ENCODE measurements around the gene SGCA. TPM values are rescaled to one million over a fixed set of nuclear protein-coding genes. Genes with fewer than 3 reads are reported as not detected.

The SGCA gene
- total RNA-seq, 2 experiments from 2014 or later: 0.57 to 1.1 TPM

GRCh38 chr17:50221864-50222545 is 56.2 kb downstream of the SGCA start:
- no TSS peak for BruUV-seq (replicated peaks)
- Histone ChIP-seq H3K4me1 (ENCODE audit: insufficient read depth, low read length, poor library complexity, severe bottlenecking) (no peaks in the 10 kb centered on the region), H3K27ac (ENCODE audit: low read depth, low read length, poor library complexity, severe bottlenecking) (no peak overlapping the region), H3K36me3 (ENCODE audit: insufficient read depth, low read length) (no peaks in the 10 kb centered on the region), H3K4me3 (ENCODE audit: low read depth, low read length, poor library complexity, severe bottlenecking) (no peak overlapping the region), H3K9me2 (ENCODE audit: insufficient read depth, low read length) (no peaks in the 10 kb centered on the region), H3K9me3 (ENCODE audit: low read length) (no peaks in the 10 kb centered on the region), H3K4me2 (ENCODE audit: low read length) (no peak overlapping the region), H2AFZ (ENCODE audit: low read length) (no peak overlapping the region), H4K20me1 (ENCODE audit: insufficient read depth, low read length) (no peaks in the 10 kb centered on the region), H3K79me2 (ENCODE audit: insufficient read depth, low read depth, low read length) (no peaks in the 10 kb centered on the region)
- ChIA-PET CTCF (ENCODE audit: unreplicated experiment) (interaction anchor here (0.6 kb wide), 1 partner anchor 145 kb away, joined by 4 read pairs; no protein-coding TSS in a partner anchor), POLR2A (no interaction called here)
- TF ChIP-seq EZH2phosphoT487 (IDR thresholded peaks at IDR 0.05; ENCODE audit: borderline replicate concordance, low read depth, low read length) (no peak), CTCF (conservative IDR thresholded peaks at IDR 0.05; ENCODE audit: low read length) (no peak)
- DNase-seq (ENCODE audit: low spot score): no peak
- intact Hi-C loops (cut with micrococcal nuclease; ENCODE audit: unreplicated experiment): no loop called here

GRCh38 chr17:50222922-50223321 is 57.1 kb downstream of the SGCA start:
- H3K27ac ChIP-seq (ENCODE audit: low read depth, low read length, poor library complexity, severe bottlenecking): no peak overlapping the region
- intact Hi-C loops (cut with micrococcal nuclease; ENCODE audit: unreplicated experiment): no loop called here
- H3K79me2 ChIP-seq (ENCODE audit: insufficient read depth, low read depth, low read length): no peaks in the 10 kb centered on the region
- no peak overlapping the region for H2AFZ ChIP-seq (ENCODE audit: low read length)
- H4K20me1 ChIP-seq (ENCODE audit: insufficient read depth, low read length): no peaks in the 10 kb centered on the region
- H3K4me1 ChIP-seq (ENCODE audit: insufficient read depth, low read length, poor library complexity, severe bottlenecking): no peaks in the 10 kb centered on the region
- H3K9me3 ChIP-seq (ENCODE audit: low read length): no peaks in the 10 kb centered on the region
- ChIA-PET CTCF (ENCODE audit: unreplicated experiment) (no interaction called here), POLR2A (no interaction called here)
- no TSS peak for BruUV-seq (replicated peaks)
- no peak overlapping the region for H3K4me3 ChIP-seq (ENCODE audit: low read depth, low read length, poor library complexity, severe bottlenecking)
- DNase-seq (ENCODE audit: low spot score): no peak
- no peak overlapping the region for H3K4me2 ChIP-seq (ENCODE audit: low read length)
- no peaks in the 10 kb centered on the region for H3K9me2 ChIP-seq (ENCODE audit: insufficient read depth, low read length)
- TF ChIP-seq CTCF (conservative IDR thresholded peaks at IDR 0.05; ENCODE audit: low read length) (no peak), EZH2phosphoT487 (IDR thresholded peaks at IDR 0.05; ENCODE audit: borderline replicate concordance, low read depth, low read length) (no peak)
- H3K36me3 ChIP-seq (ENCODE audit: insufficient read depth, low read length): no peaks in the 10 kb centered on the region

Other genes with a start within 250 kb of the SGCA start
- 0.28 and 0.47 TPM in 2 replicates for gene DLX4, start 196.8 kb upstream of the SGCA start, total RNA-seq (2014; rRNA removed; shearing (Covaris generic))
- gene DLX4, start 196.8 kb upstream of the SGCA start, total RNA-seq (2022): 0.27 and 1.3 TPM in 2 replicates
- not detected in 2 replicates for gene DLX3, start 170.8 kb upstream of the SGCA start, total RNA-seq (2014; rRNA removed; shearing (Covaris generic))
- not detected in 2 replicates for gene DLX3, start 170.8 kb upstream of the SGCA start, total RNA-seq (2022)
- gene ITGA3, start 109.9 kb upstream of the SGCA start, total RNA-seq (2014; rRNA removed; shearing (Covaris generic)): 23.2 and 30.7 TPM in 2 replicates
- 15.2 and 15.6 TPM in 2 replicates for gene ITGA3, start 109.9 kb upstream of the SGCA start, total RNA-seq (2022)
- gene PDK2, start 70.7 kb upstream of the SGCA start, total RNA-seq (2014; rRNA removed; shearing (Covaris generic)): 10.4 and 21.8 TPM in 2 replicates
- gene PDK2, start 70.7 kb upstream of the SGCA start, total RNA-seq (2022): 27.7 and 30.1 TPM in 2 replicates
- gene SAMD14, start 35.8 kb upstream of the SGCA start, total RNA-seq (2014; rRNA removed; shearing (Covaris generic)): not detected in 2 replicates
- 0.13 and 0.59 TPM in 2 replicates for gene SAMD14, start 35.8 kb upstream of the SGCA start, total RNA-seq (2022)
- gene PPP1R9B, start 15.3 kb upstream of the SGCA start, total RNA-seq (2014; rRNA removed; shearing (Covaris generic)): 45.3 and 73.2 TPM in 2 replicates
- gene PPP1R9B, start 15.3 kb upstream of the SGCA start, total RNA-seq (2022): 73.9 and 87.0 TPM in 2 replicates
- gene COL1A1, start 35.6 kb downstream of the SGCA start, total RNA-seq (2014; rRNA removed; shearing (Covaris generic)): not detected in 2 replicates
- gene COL1A1, start 35.6 kb downstream of the SGCA start, total RNA-seq (2022): not detected in 2 replicates
- gene TMEM92, start 108.5 kb downstream of the SGCA start, total RNA-seq (2014; rRNA removed; shearing (Covaris generic)): not detected in 2 replicates
- not detected in 2 replicates for gene TMEM92, start 108.5 kb downstream of the SGCA start, total RNA-seq (2022)
- 22.4 and 22.5 TPM in 2 replicates for gene XYLT2, start 180.1 kb downstream of the SGCA start, total RNA-seq (2014; rRNA removed; shearing (Covaris generic))
- gene XYLT2, start 180.1 kb downstream of the SGCA start, total RNA-seq (2022): 20.9 and 25.5 TPM in 2 replicates
- 80.2 and 85.1 TPM in 2 replicates for gene MRPL27, start 207.2 kb downstream of the SGCA start, total RNA-seq (2014; rRNA removed; shearing (Covaris generic))
- 63.9 and 68.8 TPM in 2 replicates for gene MRPL27, start 207.2 kb downstream of the SGCA start, total RNA-seq (2022)
- 25.2 and 34.0 TPM in 2 replicates for gene EME1, start 207.2 kb downstream of the SGCA start, total RNA-seq (2014; rRNA removed; shearing (Covaris generic))
- 34.2 and 38.2 TPM in 2 replicates for gene EME1, start 207.2 kb downstream of the SGCA start, total RNA-seq (2022)
- gene LRRC59, start 231.5 kb downstream of the SGCA start, total RNA-seq (2014; rRNA removed; shearing (Covaris generic)): 81.9 and 87.4 TPM in 2 replicates
- 111 and 125 TPM in 2 replicates for gene LRRC59, start 231.5 kb downstream of the SGCA start, total RNA-seq (2022)